ENCODE data around the gene RTL9. TPM values are rescaled to one million over a fixed set of nuclear protein-coding genes. Genes with fewer than 3 reads are reported as not detected.

RTL9 gene
- total and polyA plus RNA-seq, 9 of the 15 experiments (the other 6 are each of a cell fraction or from before 2014, with no cell fraction given), result 0.04 to 0.35 (median 0.13) TPM; not detected in 1

DNA sequence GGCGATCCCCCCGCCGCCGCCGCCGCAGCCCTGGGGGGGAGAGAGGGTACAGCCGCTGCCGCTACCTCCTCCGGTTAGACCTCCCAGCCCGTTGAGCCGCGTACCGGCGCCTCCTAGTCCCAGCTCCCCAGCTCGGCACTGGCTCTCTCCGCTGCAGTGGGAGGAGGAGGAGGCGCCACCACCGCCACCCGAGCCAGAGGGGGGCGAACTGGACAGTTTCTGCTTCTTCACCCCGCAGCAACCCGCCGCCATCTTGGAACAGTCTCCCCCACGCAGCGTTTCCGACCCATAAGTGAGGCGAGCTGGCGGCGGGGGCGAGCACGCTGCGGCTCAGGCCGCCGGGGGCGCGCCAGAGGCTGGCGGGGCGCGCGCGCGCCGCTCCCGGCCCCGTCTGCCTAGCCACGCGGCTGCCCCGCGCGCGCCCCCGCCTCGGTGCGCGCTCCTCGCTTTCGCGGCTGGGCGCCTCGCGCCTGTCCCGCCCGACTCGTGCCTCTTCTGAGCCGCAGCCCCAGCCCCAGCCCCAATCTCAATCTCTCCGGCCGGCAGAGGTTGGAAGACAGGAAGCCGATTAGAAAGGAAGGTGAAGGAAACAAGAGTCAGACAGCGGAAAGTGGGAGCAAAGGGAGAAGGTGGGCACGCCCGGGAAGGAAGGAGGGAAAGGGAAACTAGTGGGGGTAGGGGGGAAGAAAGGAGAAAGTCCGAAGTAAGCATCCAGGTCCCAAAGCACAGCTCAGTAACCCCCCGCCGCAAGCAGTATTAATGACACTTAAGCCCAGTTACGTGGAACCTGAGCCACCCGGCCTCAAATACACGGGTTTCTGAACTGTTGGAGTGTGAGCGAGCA, 40.6 kb upstream of the RTL9 start, which contains the start of gene AMMECR1 (continued):
- TF ChIP-seq CBX1 (IDR thresholded peaks at IDR 0.05; ENCODE audit: low read depth) (peak; percentile 67; the same call in 1 of the 2 replicates), BCOR (IDR thresholded peaks at IDR 0.05) (peak; percentile 52; the same call in 1 of the 2 replicates), KAT7 (CRISPR knock-in tag; IDR thresholded peaks at IDR 0.05; ENCODE audit: borderline replicate concordance) (peak; percentile 18; the same call in 1 of the 2 replicates), RB1 (IDR thresholded peaks at IDR 0.05; ENCODE audit: low read depth) (peak; percentile 52; the same call in 1 of the 2 replicates), POLR2B (IDR thresholded peaks at IDR 0.05; ENCODE audit: low read depth, partially characterized antibody) (peak; percentile 72), SMARCB1 (IDR thresholded peaks at IDR 0.05; ENCODE audit: insufficient read length, low read depth) (no peak), FOXJ3 (CRISPR knock-in tag; IDR thresholded peaks at IDR 0.05) (no peak)
- TF ChIP-seq, protein P1, sequence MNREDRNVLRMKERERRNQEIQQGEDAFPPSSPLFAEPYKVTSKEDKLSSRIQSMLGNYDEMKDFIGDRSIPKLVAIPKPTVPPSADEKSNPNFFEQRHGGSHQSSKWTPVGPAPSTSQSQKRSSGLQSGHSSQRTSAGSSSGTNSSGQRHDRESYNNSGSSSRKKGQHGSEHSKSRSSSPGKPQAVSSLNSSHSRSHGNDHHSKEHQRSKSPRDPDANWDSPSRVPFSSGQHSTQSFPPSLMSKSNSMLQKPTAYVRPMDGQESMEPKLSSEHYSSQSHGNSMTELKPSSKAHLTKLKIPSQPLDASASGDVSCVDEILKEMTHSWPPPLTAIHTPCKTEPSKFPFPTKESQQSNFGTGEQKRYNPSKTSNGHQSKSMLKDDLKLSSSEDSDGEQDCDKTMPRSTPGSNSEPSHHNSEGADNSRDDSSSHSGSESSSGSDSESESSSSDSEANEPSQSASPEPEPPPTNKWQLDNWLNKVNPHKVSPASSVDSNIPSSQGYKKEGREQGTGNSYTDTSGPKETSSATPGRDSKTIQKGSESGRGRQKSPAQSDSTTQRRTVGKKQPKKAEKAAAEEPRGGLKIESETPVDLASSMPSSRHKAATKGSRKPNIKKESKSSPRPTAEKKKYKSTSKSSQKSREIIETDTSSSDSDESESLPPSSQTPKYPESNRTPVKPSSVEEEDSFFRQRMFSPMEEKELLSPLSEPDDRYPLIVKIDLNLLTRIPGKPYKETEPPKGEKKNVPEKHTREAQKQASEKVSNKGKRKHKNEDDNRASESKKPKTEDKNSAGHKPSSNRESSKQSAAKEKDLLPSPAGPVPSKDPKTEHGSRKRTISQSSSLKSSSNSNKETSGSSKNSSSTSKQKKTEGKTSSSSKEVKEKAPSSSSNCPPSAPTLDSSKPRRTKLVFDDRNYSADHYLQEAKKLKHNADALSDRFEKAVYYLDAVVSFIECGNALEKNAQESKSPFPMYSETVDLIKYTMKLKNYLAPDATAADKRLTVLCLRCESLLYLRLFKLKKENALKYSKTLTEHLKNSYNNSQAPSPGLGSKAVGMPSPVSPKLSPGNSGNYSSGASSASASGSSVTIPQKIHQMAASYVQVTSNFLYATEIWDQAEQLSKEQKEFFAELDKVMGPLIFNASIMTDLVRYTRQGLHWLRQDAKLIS (CRISPR knock-in tag; IDR thresholded peaks at IDR 0.05), result peak; percentile 49; the same call in 1 of the 2 replicates
- TF ChIP-seq, protein P2, sequence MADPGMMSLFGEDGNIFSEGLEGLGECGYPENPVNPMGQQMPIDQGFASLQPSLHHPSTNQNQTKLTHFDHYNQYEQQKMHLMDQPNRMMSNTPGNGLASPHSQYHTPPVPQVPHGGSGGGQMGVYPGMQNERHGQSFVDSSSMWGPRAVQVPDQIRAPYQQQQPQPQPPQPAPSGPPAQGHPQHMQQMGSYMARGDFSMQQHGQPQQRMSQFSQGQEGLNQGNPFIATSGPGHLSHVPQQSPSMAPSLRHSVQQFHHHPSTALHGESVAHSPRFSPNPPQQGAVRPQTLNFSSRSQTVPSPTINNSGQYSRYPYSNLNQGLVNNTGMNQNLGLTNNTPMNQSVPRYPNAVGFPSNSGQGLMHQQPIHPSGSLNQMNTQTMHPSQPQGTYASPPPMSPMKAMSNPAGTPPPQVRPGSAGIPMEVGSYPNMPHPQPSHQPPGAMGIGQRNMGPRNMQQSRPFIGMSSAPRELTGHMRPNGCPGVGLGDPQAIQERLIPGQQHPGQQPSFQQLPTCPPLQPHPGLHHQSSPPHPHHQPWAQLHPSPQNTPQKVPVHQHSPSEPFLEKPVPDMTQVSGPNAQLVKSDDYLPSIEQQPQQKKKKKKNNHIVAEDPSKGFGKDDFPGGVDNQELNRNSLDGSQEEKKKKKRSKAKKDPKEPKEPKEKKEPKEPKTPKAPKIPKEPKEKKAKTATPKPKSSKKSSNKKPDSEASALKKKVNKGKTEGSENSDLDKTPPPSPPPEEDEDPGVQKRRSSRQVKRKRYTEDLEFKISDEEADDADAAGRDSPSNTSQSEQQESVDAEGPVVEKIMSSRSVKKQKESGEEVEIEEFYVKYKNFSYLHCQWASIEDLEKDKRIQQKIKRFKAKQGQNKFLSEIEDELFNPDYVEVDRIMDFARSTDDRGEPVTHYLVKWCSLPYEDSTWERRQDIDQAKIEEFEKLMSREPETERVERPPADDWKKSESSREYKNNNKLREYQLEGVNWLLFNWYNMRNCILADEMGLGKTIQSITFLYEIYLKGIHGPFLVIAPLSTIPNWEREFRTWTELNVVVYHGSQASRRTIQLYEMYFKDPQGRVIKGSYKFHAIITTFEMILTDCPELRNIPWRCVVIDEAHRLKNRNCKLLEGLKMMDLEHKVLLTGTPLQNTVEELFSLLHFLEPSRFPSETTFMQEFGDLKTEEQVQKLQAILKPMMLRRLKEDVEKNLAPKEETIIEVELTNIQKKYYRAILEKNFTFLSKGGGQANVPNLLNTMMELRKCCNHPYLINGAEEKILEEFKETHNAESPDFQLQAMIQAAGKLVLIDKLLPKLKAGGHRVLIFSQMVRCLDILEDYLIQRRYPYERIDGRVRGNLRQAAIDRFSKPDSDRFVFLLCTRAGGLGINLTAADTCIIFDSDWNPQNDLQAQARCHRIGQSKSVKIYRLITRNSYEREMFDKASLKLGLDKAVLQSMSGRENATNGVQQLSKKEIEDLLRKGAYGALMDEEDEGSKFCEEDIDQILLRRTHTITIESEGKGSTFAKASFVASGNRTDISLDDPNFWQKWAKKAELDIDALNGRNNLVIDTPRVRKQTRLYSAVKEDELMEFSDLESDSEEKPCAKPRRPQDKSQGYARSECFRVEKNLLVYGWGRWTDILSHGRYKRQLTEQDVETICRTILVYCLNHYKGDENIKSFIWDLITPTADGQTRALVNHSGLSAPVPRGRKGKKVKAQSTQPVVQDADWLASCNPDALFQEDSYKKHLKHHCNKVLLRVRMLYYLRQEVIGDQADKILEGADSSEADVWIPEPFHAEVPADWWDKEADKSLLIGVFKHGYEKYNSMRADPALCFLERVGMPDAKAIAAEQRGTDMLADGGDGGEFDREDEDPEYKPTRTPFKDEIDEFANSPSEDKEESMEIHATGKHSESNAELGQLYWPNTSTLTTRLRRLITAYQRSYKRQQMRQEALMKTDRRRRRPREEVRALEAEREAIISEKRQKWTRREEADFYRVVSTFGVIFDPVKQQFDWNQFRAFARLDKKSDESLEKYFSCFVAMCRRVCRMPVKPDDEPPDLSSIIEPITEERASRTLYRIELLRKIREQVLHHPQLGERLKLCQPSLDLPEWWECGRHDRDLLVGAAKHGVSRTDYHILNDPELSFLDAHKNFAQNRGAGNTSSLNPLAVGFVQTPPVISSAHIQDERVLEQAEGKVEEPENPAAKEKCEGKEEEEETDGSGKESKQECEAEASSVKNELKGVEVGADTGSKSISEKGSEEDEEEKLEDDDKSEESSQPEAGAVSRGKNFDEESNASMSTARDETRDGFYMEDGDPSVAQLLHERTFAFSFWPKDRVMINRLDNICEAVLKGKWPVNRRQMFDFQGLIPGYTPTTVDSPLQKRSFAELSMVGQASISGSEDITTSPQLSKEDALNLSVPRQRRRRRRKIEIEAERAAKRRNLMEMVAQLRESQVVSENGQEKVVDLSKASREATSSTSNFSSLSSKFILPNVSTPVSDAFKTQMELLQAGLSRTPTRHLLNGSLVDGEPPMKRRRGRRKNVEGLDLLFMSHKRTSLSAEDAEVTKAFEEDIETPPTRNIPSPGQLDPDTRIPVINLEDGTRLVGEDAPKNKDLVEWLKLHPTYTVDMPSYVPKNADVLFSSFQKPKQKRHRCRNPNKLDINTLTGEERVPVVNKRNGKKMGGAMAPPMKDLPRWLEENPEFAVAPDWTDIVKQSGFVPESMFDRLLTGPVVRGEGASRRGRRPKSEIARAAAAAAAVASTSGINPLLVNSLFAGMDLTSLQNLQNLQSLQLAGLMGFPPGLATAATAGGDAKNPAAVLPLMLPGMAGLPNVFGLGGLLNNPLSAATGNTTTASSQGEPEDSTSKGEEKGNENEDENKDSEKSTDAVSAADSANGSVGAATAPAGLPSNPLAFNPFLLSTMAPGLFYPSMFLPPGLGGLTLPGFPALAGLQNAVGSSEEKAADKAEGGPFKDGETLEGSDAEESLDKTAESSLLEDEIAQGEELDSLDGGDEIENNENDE (IDR thresholded peaks at IDR 0.05; ENCODE audit: low read depth, low read length), result no peak
- TF ChIP-seq, protein P3, sequence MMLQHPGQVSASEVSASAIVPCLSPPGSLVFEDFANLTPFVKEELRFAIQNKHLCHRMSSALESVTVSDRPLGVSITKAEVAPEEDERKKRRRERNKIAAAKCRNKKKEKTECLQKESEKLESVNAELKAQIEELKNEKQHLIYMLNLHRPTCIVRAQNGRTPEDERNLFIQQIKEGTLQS (IDR thresholded peaks at IDR 0.05), result no peak
- TF ChIP-seq, protein P3 (CRISPR knock-in tag; conservative IDR thresholded peaks at IDR 0.05), result no peak

Measured in K562 (cell line).